ENCODE measurements around the gene FGFR3. TPM values are rescaled to one million over a fixed set of nuclear protein-coding genes. Genes with fewer than 3 reads are reported as not detected.

Gene FGFR3
- total RNA-seq, 6 donors from 2014 or later: 18.5 to 92.2 (median 24.4) TPM

DNA sequence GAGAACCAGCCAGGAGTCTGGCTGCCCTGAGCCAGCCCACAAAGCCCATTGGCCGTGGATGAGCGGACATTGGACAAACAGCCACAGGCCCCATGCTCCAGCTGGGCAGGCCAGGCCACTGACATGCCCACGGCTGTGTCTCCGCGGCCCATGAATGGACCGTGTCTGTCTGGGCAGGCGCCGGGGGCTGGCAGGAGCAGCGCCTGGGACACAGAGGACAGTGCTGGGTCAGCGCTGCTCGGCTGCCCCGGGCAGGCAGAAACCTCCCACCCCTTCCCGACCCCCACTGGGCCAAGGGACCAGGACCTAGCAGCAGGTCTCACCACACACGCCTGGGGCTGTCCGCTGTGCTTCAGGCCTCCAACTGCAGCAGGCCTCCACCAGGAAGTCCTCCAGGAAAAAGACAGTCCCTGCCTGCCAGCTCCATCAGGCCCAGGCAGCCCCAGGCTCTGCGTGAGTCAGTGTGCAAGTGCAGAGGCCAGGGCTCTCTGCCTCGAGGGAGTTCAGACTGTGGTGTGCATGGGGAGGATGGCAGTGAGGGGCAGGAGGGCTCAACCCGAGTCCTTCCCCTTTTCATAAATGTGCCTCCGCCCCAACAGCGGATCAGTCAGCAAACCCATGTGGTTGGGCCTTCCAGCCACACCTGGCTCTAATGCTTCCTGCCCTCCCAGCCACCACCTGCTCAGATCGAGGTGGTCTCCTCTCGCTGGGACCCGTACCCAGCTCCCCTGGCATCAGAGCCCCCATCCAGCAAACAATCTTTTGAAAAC lies 17.2 kb upstream of the FGFR3 start:
- ATAC-seq (ENCODE audit: low FRiP score in 2 of 2) (no peak), DNase-seq (no peak)
- no peak for TF ChIP-seq POLR2A (IDR thresholded peaks at IDR 0.05)
- TF ChIP-seq POLR2AphosphoS5 (IDR thresholded peaks at IDR 0.05): no peak
- no peak for TF ChIP-seq EP300 (IDR thresholded peaks at IDR 0.05)
- TF ChIP-seq, protein P1, sequence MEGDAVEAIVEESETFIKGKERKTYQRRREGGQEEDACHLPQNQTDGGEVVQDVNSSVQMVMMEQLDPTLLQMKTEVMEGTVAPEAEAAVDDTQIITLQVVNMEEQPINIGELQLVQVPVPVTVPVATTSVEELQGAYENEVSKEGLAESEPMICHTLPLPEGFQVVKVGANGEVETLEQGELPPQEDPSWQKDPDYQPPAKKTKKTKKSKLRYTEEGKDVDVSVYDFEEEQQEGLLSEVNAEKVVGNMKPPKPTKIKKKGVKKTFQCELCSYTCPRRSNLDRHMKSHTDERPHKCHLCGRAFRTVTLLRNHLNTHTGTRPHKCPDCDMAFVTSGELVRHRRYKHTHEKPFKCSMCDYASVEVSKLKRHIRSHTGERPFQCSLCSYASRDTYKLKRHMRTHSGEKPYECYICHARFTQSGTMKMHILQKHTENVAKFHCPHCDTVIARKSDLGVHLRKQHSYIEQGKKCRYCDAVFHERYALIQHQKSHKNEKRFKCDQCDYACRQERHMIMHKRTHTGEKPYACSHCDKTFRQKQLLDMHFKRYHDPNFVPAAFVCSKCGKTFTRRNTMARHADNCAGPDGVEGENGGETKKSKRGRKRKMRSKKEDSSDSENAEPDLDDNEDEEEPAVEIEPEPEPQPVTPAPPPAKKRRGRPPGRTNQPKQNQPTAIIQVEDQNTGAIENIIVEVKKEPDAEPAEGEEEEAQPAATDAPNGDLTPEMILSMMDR (IDR thresholded peaks at IDR 0.05): no peak
- H3K9me3 ChIP-seq: no peaks in the 10 kb centered on the region
- H3K36me3 ChIP-seq: no peaks in the 10 kb centered on the region
- WGBS, 2 donors: 73 to 79% methylated on average over 16 to 23 of the region's 23 CpGs
- no peak overlapping the region for H3K27ac ChIP-seq
- no peak overlapping the region for H3K4me3 ChIP-seq
- peaks cover 0 to 20% (median 9%) of the 10 kb centered on the region in 4 donors for H3K4me1 ChIP-seq
- no peaks in the 10 kb centered on the region for H3K27me3 ChIP-seq

DNA sequence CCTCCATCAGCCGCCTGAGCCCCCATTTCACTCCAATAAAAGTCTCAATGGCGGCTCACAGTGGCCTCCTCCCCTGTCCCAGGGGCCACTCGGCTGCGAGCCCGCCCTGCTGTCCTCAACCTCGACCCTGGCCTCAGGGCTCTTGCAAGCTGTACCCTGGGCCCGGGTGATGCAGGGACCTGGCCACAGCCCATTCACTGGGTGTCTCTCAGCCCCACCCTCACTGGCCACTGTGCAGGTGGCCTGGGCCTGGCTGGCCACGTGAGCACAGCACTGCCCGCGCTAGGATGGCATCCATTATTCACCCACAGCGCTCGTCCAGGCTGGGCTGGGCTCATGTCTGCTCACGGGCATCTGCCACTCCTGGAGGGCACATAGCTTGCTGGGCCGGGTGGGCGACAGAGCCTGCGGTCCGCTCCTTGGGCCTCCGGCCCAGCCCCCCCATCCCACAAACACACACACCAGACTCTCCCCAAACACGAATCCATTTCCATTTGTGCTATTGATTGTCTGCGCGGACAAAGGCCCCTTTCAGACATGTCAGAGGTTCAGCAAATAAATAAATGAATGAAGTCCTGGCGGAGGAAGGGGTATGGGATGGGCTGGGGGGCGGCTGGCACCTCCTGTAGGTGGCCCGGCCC lies 16.5 kb upstream of the FGFR3 start:
- no peak overlapping the region for H3K4me3 ChIP-seq
- ATAC-seq (ENCODE audit: low FRiP score in 2 of 2): no peak
- no peaks in the 10 kb centered on the region for H3K27me3 ChIP-seq
- WGBS, 2 donors: 92 to 93% methylated on average over 17 to 24 of the region's 24 CpGs
- DNase-seq: no peak
- H3K9me3 ChIP-seq: no peaks in the 10 kb centered on the region
- H3K36me3 ChIP-seq: no peaks in the 10 kb centered on the region
- peaks cover 0 to 15% (median 7%) of the 10 kb centered on the region in 4 donors for H3K4me1 ChIP-seq
- TF ChIP-seq POLR2AphosphoS5 (IDR thresholded peaks at IDR 0.05) (no peak), POLR2A (IDR thresholded peaks at IDR 0.05) (no peak), EP300 (IDR thresholded peaks at IDR 0.05) (no peak)
- TF ChIP-seq, protein P1 (IDR thresholded peaks at IDR 0.05): no peak
- no peak overlapping the region for H3K27ac ChIP-seq

DNA sequence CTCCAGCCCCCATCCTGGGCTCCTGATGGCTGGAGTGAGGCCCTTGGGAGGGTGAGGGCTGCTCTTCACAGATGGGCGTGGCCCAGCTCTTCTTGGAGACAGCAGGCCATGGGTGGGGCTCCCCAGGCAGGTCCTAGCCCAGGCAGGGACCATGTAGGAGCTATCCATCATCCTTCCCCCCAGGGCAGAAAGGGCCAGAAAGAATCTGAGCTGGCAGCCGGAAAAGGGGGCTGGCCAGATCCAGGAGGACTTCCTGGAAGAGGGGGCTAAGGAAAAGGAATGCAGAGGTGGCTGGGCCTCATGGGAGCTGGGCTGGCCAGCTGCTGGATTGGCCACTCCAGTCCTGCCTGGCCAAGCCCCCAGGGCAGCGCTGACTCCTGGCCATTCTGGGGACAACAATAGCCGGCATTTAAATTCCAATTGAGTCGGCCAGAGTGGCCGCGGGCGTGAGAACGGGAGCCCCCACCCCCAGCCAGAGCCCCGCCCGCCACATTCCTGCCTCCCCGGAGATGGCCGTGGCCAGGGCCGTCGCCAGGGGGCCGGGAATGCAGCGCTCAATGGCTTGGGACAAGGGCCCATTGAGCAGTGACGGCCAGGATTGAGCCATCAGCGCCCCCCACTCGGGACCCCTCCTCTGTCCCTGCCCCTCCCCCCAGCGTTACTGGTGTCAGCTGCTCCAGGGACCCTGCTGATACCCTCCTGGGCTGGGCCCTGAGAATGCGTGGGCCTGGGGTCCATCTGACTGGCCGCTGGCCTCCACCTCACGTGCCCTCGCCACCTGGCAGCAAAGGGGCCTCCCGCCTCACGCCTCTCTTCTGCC lies 15.1 kb upstream of the FGFR3 start:
- TF ChIP-seq, protein P1 (IDR thresholded peaks at IDR 0.05): peak in 1 of 6 experiments; percentile 17
- no peak for TF ChIP-seq POLR2AphosphoS5 (IDR thresholded peaks at IDR 0.05)
- Histone ChIP-seq H3K4me3 (no peak overlapping the region), H3K9me3 (no peaks in the 10 kb centered on the region), H3K4me1 (peaks cover 0 to 10% (median 5%) of the 10 kb centered on the region in 4 donors), H3K27me3 (no peaks in the 10 kb centered on the region), H3K36me3 (no peaks in the 10 kb centered on the region), H3K27ac (no peak overlapping the region)
- 68 to 85% methylated on average over 5 to 12 of the region's 27 CpGs for WGBS, 2 donors
- DNase-seq: no peak
- ATAC-seq (ENCODE audit: low FRiP score in 2 of 2): peak in 1 of 2 donors; percentile 7

DNA sequence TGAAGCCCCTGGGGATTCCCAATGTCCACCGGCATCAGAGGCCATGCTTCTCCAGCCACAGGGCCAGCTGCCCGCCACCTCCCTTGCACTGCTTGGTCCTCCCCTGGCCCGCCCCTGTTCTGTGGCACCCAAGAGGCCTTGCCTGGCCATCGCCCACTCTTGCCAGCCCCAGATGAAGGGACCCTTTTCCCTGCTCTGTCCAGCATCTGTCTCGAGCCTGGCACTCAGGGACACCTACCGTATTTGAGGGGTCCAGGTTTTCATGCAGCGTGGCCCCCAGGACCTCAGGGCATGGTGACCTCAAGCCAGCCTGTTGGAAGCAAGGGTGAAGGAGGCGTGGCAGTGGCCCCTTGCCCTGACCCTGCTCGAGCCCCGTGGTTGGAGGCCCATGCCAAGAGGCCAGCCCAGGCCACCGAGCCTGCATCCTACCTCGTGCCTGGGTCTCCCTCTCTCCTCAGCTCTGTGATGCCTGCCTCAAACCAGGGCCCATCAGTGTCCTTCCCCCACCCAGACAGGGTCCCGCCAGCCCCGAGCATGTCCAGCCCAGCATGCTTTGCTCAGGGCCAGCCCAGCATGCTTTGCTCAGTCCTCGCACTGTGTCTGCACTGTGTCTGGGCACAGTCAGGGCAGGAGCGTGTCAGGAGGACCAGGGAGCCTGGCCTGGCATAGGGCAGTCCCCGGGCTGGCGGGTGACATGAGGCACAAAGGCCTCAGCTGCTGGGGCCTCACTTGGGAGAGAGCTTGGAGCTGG lies 14.3 kb upstream of the FGFR3 start:
- TF ChIP-seq EP300 (IDR thresholded peaks at IDR 0.05): no peak
- TF ChIP-seq POLR2AphosphoS5 (IDR thresholded peaks at IDR 0.05): no peak
- TF ChIP-seq POLR2A (IDR thresholded peaks at IDR 0.05): no peak
- TF ChIP-seq, protein P1 (IDR thresholded peaks at IDR 0.05): no peak
- Histone ChIP-seq H3K27ac (no peak overlapping the region), H3K4me3 (no peak overlapping the region), H3K36me3 (no peaks in the 10 kb centered on the region), H3K4me1 (peaks cover 0 to 10% (median 5%) of the 10 kb centered on the region in 4 donors), H3K9me3 (no peaks in the 10 kb centered on the region), H3K27me3 (no peaks in the 10 kb centered on the region)
- no peak for DNase-seq
- 91 to 92% methylated on average over 9 to 18 of the region's 18 CpGs for whole genome bisulfite sequencing, 2 donors
- peak in 1 of 2 donors; percentile 1 for ATAC-seq (ENCODE audit: low FRiP score in 2 of 2)

All from upper lobe of left lung (tissue), 6 donors.